Left ventricle myocardium inferior (tissue), 1 donor: ENCODE data around the gene LRP8. TPM values are rescaled to one million over a fixed set of nuclear protein-coding genes. Genes with fewer than 3 reads are reported as not detected.

Source experiments
- DNase-seq: peaks from one replicate; pipeline ENCODE4 v3.0.0-alpha.2; 2020
- H3K27ac ChIP-seq: fragments of 200-600 bp; replicated peaks from 2 replicates; pipeline ENCODE4 v1.8.0; 2021
- H3K27me3 ChIP-seq: fragments of 200-600 bp; 2 replicates; pipeline ENCODE4 v1.8.0; 2021; ENCODE audit warnings: low read depth
- H3K36me3 ChIP-seq: fragments of 200-600 bp; 2 replicates; pipeline ENCODE4 v1.8.0; 2021
- H3K4me1 ChIP-seq: fragments of 200-600 bp; 2 replicates; pipeline ENCODE4 v1.8.0; 2021
- H3K4me3 ChIP-seq: fragments of 200-600 bp; 2 replicates; pipeline ENCODE4 v1.8.0; 2021; ENCODE audit warnings: mild to moderate bottlenecking, moderate library complexity
- H3K9me3 ChIP-seq: fragments of 200-600 bp; replicated peaks from 2 replicates; pipeline ENCODE4 v1.8.0; 2021
- intact Hi-C: fragments of 100-400 bp; cut with micrococcal nuclease; formaldehyde crosslinking; loops from one replicate; pipeline ENCODE4 v1.11.0; 2022
- total RNA-seq: library from RNA; stranded (reverse); fragmentation: NEBNext Ultra II Directional; extraction: Animal tissue kit (Norgen Biotek cat#: 25700); gene quantifications from one replicate; pipeline ENCODE4 v1.2.1, GENCODE V29; 2021
- TF ChIP-seq, protein P1 (sequence below): fragments of 200-600 bp; IDR thresholded peaks from 2 replicates; pipeline ENCODE4 v1.8.0; 2021; ENCODE audit warnings: antibody characterized with exemption, mild to moderate bottlenecking, borderline replicate concordance
- donor health status: DM: no; HTN: yes; CAD: no; lungs with severe emphysema.

LRP8 gene
- total RNA-seq, 1 donor from 2014 or later = 1.8 TPM

DNA sequence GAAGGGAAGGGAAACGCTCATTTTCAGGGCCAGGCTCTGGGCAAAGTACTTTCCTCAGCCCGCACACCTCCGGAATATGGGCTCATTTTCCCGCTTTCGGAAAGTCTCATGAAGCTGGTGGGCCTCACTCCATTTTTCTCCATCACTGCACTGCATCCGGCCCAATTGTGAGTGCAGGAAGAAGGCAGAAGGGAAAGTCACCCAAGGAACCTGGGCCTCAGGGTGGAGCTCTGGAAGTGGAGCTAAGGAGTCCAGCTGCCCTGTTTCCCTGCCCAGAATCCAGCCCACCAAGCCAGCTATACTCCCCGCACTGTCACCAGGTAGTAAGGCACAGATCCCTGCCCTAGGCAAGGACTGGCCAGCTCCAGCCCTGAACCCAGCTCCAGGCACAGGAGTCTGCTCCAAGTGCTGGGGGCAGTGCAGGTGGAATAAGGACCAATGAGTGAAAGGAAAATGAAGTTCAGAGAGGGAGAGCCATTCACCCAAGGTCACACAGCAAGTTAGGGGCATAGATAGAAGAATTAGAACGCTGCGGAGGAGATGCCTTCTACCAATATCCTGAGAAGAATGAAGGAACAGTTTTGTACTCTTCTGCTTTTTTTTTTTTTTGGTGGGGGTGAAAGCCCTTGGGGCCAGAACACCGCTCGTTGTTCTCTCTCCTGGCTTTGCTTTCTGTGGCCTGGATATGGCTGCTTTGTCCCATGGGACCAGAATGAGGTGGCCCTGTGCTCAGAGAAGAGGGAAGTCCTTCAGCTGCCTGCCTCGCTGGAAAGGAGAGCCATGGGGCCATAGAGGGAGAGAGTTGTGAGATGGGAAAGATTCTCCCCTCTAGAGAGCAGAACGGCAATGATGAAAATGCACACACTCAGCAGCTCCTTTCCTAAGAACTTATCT lies 10.0 kb downstream of the LRP8 start:
- DNase-seq = no peak
- H3K36me3 ChIP-seq = no peaks in the 10 kb centered on the region
- intact Hi-C loops = no loop called here

DNA sequence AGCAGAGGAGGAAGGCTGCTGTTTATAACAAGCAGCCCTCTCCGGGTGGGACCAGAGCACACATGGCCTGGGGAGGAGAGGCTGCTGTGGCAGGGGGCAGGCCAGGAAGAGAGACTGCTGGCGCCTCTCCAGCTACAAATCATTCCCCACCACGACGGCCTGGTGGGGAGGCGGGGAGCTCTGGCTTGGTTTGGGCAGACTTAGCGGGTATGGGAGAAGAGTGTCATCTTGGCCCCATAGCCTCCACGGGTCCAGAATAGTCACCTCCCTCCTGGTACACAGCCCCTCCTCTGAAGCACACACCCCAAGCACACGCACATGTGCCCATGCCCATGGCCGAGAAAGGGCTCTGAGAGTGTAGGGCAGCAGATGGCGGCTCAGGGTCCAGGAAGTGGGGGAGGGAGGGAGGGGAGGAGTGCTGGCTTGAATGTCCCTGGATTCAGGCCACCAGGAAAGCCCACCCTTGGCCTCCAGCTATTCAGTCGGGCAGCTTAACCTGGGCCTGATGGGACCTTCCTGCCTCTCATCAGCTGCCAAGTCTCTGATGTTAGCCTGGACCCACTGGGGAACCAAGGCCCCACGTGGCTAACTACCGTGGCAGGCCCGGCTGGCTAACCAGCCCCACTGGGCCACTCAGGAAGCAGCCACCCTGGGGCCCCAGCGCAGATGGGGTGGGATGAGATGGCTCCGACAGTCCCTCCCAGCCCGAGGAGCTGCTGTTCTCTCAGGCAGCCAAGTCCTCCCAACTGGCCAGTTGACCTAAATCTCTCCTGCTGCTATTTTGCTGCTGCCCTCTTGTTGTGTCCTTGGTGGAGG lies 10.9 kb downstream of the LRP8 start:
- Histone ChIP-seq H3K4me1 (peaks cover 5% of the 10 kb centered on the region), H3K4me3 (no peak overlapping the region), H3K9me3 (no peaks in the 10 kb centered on the region), H3K36me3 (no peaks in the 10 kb centered on the region), H3K27me3 (no peaks in the 10 kb centered on the region), H3K27ac (no peak overlapping the region)
- TF ChIP-seq, protein P1, sequence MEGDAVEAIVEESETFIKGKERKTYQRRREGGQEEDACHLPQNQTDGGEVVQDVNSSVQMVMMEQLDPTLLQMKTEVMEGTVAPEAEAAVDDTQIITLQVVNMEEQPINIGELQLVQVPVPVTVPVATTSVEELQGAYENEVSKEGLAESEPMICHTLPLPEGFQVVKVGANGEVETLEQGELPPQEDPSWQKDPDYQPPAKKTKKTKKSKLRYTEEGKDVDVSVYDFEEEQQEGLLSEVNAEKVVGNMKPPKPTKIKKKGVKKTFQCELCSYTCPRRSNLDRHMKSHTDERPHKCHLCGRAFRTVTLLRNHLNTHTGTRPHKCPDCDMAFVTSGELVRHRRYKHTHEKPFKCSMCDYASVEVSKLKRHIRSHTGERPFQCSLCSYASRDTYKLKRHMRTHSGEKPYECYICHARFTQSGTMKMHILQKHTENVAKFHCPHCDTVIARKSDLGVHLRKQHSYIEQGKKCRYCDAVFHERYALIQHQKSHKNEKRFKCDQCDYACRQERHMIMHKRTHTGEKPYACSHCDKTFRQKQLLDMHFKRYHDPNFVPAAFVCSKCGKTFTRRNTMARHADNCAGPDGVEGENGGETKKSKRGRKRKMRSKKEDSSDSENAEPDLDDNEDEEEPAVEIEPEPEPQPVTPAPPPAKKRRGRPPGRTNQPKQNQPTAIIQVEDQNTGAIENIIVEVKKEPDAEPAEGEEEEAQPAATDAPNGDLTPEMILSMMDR = no peak
- DNase-seq = no peak
- intact Hi-C loops = no loop called here

More for the DNA sequence above, 10.0 kb downstream of the LRP8 start:
- peaks cover 5% of the 10 kb centered on the region for H3K4me1 ChIP-seq
- H3K9me3 ChIP-seq = no peaks in the 10 kb centered on the region
- H3K4me3 ChIP-seq = no peak overlapping the region
- H3K27me3 ChIP-seq = no peaks in the 10 kb centered on the region
- H3K27ac ChIP-seq = no peak overlapping the region
- TF ChIP-seq, protein P1 = no peak

DNA sequence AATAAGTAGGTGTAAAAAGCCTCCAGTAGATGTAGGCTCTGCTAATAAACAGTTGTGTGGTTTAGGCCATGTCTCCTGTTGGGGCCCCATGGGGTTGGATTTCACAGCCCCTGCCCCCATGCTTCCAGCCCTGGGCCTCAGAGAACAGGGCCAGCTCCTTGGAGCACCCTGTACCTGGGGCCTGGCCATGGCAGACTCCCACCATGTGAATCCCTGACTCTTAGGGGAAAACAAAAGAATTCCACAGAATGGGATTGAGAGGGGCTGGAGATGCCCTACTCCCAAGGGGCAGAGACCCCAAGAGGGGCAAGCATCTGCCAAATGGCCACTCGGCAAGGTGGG lies 11.5 kb downstream of the LRP8 start:
- peaks cover 5% of the 10 kb centered on the region for H3K4me1 ChIP-seq
- no peaks in the 10 kb centered on the region for H3K36me3 ChIP-seq
- DNase-seq = no peak
- H3K9me3 ChIP-seq = no peaks in the 10 kb centered on the region
- no peak overlapping the region for H3K4me3 ChIP-seq
- intact Hi-C loops = no loop called here
- H3K27ac ChIP-seq = no peak overlapping the region
- no peaks in the 10 kb centered on the region for H3K27me3 ChIP-seq
- TF ChIP-seq, protein P1 = no peak

DNA sequence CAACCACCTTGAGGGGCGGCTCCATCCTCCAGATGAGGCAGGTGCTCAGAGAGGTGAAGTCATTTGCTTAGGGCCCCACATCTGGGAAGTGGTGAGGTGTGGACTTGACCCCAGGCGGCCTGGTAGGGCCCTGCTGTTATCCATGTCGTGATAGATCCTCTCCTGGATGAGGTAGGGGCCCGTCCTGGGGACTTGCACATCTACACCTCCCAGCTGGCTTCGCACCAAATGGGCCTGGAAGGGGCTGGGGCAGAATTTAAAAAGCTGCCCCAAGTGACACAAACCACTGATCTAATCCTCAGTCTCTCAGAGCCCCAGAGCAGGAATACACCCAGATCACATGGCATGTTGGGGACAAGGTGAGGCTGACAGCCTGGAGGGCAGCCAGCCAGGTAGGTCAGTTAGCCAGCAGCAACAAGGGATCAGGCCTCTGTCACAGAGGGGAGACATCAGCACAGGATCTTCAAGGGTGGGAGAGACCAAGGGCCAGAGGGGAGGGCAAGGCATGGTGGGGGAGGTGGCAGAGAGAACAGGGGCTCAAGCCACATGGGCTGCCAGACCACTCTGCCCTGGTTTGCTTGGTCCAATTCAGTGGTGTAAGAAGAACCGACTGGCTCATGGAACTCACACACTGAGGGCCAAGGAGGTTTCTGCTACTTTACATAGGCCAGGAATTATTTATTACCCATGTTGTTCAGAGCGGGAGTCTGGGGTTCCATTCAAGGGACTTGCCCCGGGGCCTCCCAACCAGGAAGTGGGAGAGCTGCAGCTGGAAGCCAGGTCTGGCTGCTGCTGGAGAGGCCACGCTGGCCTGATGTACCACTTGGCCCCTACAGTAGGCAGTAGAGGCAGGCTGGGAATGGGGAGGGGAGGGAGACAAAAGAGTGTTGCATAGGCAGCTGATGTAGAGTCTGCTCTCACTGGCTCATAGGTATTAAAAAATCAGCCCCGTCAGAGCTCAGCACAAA lies 12.1 kb downstream of the LRP8 start:
- intact Hi-C loops = no loop called here

More for the DNA sequence above, 12.1 kb downstream of the LRP8 start:
- no peaks in the 10 kb centered on the region for H3K36me3 ChIP-seq
- H3K27me3 ChIP-seq = no peaks in the 10 kb centered on the region
- H3K27ac ChIP-seq = no peak overlapping the region
- peaks cover 5% of the 10 kb centered on the region for H3K4me1 ChIP-seq
- DNase-seq = no peak
- TF ChIP-seq, protein P1 = no peak
- no peak overlapping the region for H3K4me3 ChIP-seq
- H3K9me3 ChIP-seq = no peaks in the 10 kb centered on the region
